ENCODE measurements around the gene FLII.

DNA sequence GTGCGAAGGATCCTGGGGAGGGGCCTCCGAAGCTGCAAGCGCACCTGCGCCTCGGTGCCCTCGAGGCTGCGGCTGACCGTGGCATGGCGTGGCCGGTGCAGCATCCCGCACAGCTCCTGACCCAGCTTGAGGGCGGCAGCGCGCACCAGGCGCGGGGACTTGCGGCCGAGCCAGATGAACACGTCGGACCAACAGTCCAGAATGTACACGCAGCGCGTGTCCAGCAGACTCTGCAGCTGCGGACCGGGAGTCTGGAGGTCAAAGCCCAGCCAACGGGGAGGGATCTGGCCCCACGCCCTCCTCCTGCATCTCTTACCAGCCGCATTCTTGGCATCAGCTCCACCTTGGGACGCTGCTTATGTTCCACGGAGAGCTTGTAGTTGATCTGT lies 10.9 kb downstream of the FLII start:
- TF ChIP-seq, protein P1, sequence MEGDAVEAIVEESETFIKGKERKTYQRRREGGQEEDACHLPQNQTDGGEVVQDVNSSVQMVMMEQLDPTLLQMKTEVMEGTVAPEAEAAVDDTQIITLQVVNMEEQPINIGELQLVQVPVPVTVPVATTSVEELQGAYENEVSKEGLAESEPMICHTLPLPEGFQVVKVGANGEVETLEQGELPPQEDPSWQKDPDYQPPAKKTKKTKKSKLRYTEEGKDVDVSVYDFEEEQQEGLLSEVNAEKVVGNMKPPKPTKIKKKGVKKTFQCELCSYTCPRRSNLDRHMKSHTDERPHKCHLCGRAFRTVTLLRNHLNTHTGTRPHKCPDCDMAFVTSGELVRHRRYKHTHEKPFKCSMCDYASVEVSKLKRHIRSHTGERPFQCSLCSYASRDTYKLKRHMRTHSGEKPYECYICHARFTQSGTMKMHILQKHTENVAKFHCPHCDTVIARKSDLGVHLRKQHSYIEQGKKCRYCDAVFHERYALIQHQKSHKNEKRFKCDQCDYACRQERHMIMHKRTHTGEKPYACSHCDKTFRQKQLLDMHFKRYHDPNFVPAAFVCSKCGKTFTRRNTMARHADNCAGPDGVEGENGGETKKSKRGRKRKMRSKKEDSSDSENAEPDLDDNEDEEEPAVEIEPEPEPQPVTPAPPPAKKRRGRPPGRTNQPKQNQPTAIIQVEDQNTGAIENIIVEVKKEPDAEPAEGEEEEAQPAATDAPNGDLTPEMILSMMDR (conservative IDR thresholded peaks at IDR 0.05; ENCODE audit: low read depth, low read length): no peak
- no peak for TF ChIP-seq EZH2 (IDR thresholded peaks at IDR 0.05; ENCODE audit: borderline replicate concordance, low read depth, low read length, poor library complexity, severe bottlenecking)

Measured in A673 (cell line).